Pulmonary artery endothelial cell (primary cell): ENCODE measurements around the gene IL12RB1. TPM values are rescaled to one million over a fixed set of nuclear protein-coding genes. Genes with fewer than 3 reads are reported as not detected.
"Not testable (repeated sequence)": the region's sequence is repeated elsewhere in the genome, so short reads cannot be mapped to it uniquely, and the experiment has no call there.

ENCODE experiments used
- DNase-seq: peaks from one replicate; pipeline ENCODE4 v3.0.0-alpha.2; 2011; ENCODE audit warnings: low read depth, low spot score
- total RNA-seq: library from RNA; depleted of rRNA; stranded (reverse); fragments of >200 nt; gene quantifications from 2 replicates; pipeline ENCODE4 v1.2.3, GENCODE V29; 2014

The IL12RB1 gene
- total RNA-seq, 1 donor from 2014 or later, result not detected

DNA sequence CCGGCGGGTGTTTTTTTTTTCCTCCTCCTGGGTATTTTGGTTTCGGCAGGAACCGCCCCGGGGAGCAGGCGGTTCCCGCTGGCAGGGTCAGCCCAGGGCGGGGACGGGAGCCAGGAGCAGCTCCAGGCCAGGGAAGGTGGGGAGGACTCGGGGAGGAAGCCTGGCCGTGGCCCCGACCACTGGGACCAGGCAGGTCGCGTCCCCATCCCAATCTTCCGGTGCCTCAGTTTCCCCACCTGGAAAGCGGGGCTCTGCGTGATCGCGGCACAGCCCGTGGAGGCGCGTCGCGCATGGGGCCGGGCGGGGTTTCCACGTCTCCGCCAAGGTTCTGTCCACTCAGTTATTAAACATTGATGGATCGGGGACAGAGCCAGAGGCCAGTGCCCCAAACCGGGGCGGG is 34.8 kb downstream of the IL12RB1 start:
- DNase-seq, result no peak

DNA sequence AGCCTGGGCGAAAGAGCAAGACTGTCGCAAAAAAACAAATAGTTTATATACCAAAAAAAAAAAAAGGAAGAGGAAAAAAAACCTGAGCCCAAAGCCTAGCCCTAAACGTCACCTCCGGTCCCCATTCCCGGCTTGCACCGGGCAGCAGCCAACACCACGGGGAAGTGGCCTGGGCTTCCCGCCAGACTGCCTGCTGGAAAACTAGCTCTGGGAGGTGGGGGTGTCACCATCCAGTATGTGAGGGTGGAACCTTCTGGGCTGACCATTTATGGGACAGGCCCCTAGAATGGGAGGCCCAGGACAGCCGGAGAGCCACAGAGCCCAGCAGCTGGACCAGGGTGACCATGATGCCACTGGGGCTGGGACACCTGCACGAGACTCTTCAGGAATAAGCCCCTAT is 37.3 kb downstream of the IL12RB1 start:
- peak; percentile 13 for DNase-seq

DNA sequence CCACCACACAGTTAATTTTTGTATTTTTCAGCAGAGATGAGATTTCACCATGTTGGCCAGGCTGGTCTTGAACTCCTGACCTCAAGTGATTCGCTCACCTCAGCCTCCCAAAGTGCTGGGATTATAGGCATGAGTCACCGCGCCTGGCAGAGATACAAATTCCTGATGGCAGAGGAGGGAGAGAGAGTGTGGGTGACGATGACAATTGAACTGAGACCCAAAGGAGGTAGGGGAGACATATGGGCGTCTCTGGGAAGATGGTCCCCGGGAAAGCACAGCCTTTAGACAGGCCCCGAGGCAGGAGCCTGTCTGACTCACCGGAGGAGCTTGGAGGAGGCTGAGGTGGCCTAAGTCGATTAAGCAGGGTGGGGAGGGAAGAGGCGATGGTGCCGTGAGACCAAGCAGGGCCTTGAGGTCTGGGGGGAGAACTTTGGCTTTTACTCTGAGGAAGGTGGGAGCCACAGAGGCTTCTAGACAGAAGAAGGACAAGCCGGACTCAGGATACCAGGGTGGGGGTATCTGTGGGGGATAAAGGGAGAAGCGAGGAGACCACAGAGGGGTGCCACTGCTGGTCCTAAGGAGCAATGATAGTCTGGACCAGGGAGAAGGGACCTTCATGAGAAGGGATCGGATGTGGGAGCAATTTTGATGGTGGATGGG is 40.5 kb downstream of the IL12RB1 start:
- no peak for DNase-seq

DNA sequence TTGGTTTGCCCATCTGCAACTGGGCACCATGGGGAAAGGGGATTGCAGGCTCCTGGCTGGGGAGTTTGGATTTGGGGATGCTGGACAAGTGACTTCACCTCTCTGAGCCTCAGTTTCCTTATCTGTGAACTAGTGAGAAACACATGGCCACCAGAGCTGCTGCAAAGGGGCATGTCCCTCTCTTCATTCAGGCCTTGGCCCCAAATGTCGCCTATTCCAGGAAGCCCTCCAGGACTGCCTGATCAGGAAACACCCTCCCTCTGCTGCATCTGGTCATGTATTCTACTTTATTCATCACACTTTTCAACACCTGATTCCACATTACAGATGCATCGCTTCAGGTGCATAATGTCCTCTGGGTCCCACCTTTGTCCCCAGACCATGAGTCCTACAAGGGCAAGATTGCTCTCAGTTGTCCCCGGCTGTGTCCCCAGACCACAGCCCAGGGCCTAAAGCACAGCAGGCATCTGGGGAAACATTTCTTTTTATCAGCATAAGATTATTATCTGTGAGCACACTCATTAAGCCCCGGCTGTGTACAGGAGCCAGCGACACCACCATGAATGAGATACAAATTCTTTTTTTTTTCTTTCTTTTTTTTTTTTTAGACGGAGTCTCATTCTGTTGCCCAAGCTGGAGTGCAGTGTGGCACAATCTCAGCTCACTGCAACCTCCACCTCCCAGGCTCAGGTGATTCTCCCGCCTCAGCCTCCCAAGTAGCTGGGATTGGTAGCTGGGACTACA is 41.3 kb downstream of the IL12RB1 start:
- no peak for DNase-seq

DNA sequence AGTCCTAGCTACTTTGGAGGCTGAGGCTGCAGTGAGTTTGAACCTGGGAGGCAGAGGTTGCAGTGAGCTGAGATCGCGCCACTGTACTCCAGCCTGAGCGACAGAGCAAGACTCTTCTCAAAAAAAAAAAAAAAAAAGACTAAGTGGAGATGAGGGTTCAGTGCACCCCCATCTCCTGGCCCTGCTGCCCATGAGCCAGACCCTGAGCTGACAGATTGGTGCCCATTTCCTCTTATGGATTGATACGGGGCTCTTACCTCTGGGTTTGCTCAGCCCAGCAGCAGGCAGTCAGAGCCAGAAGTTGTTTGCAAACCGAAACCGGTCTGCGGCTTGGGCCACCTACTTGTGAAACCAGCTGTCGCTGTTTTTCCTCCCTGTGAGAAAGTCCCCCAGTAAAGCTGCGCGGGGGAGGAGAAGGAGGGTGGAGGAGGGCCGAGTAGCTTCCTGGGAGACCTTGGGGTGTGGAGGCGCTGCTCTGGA is 41.9 kb downstream of the IL12RB1 start:
- no peak for DNase-seq

DNA sequence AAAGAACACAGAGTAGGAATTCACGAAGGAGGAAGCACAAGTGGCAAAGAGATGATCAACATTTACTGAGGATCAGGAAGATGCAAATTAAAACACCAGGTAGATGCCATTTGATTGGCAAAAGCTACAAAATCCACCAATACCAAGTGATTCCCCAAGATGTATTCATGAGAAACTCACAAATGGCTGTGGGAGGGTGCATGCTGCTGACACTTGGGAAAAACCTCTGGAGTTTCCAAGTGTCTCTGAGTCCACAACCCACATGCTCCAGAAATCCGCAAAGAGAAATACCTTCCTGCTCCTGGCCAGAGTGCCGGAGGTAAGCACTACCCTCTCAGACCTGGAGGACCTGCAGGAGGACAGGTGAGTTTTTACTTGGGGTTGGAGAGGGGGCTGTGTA is 43.1 kb downstream of the IL12RB1 start:
- DNase-seq, result no peak

DNA sequence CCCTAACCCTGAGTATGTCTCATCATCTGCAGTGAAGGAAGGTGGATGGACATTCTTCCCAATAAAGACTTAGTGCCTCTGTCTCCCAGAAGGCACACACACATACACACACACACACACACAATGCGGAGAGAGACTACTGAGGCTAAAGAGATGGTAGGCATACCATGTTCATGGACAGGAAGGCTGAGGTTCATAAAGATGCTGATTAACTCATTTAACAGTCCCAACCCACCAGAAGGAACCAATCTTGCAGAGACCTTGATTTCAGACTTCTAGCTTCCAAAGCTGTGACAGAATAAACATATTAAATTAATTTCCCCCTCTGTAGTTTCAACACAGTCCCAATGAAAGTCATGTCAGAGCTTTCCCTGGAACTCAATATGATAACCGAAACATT is 45.7 kb downstream of the IL12RB1 start:
- DNase-seq, result no peak

DNA sequence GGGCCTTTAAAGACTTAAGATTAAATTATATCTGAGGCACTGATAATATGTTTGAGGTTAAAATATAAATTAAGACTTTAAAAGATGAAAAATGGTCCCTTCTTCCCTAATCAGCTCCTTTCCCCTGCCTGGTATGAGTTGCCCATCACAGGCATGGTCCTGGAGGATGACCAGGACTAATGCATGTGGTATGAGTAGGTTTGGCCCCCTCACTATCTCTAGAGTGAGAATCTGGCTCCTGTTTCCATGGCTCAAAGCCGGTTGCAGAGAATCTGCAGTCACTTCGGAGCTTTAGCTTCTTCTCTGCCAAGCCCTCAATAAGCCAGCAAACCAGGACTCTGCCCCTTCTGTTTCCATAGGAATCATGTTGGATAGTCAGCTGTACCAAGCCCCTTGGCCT is 54.6 kb downstream of the IL12RB1 start:
- DNase-seq, result not testable (repeated sequence)

DNA sequence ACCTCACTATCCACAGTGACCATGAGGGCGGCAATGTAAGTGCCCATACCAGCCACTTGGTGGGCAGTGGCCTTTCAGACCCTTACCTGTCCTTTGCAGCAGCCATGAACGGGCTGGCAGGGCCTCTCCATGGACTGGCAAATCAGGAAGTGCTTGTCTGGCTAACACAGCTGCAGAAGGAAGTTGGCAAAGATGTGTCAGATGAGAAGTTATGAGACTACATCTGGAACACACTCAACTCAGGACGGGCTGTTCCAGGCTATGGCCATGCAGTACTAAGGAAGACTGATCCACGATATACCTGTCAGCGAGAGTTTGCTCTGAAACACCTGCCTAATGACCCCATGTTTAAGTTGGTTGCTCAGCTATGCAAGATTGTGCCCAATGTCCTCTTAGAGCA is 55.3 kb downstream of the IL12RB1 start:
- DNase-seq, result not testable (repeated sequence)

DNA sequence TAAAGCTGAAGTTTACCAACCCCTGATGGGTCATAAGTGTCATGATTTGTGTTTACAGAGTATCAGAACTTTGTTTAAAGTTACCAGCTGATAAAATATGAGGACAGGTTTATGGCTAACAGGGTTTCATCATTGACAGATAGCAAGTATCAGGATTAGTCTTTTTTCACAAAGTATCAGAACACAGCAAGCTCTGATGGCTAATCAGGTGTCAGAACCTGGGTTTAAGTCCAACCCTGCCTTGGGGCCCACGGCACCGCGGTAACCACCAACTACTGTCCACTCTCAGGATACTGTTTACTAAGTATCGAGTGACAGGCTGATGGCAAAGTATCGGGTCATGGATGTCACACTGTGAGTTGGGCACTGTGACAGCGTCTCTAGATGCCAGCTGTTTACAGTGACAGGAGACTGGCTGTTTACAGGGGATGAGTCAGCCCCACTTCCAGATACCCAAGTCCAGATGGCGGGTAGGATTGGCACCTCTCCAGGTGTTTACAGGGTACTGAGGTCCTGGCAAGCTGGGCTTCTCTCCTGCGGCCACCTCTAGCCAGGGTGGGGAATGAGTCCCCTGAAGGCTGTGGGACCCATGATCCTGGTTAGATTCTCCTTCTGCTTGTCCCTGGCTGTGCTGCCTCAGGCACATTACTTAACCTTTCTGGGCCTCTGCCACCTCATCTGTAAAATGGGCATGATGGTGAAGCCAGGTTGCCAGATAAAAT is 57.0 kb downstream of the IL12RB1 start:
- DNase-seq, result no peak

DNA sequence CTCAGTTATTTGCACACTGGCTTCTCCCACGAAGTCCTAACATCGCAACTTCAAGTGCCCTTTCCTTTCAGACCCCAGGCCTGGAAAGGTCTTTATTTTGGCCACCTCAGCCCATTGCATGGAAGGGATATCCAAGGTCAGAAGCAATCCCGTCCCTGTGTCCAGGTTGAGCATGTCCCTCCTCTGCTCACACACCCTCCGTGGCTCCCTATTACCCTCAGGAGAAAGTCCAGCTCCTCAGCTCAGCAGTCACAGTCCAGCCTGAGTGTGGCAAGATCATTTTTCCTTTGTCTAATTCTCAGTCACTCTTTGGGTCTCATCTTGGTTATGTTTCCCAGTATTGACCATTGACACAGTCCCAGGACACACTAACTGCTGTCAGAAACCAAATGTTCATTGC is 59.6 kb downstream of the IL12RB1 start:
- DNase-seq, result no peak

DNA sequence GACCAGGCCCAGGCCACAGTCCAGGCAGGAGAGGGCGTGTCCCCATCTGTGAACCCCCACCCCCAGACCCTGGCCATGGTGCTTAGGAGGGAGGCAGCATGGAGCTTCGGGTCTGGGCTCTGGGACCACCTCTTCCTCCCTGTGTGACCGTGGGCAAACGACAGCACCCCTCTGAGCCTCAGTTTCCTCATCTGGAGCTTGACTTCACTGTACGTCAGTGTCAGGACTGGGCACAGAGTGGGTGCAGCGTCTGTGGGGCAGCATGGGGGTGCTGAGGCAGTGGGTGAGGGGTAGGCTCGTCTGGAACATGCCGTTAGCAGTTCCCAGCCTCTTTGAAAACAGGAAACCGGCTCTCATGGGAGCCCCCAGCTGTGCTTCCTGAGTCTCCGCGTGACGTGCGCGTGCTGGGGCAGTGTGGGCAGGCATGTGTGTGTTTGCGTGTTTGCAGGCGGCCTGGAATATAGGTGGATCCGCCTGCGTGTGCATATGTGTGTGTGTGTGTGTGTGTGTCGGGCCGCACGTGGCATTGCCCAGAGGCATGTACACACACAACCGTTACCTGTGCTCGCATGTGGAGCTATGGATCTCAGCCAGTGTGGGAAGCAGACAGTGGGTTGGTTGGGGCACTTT is 63.0 kb downstream of the IL12RB1 start:
- peak; percentile 94 for DNase-seq

DNA sequence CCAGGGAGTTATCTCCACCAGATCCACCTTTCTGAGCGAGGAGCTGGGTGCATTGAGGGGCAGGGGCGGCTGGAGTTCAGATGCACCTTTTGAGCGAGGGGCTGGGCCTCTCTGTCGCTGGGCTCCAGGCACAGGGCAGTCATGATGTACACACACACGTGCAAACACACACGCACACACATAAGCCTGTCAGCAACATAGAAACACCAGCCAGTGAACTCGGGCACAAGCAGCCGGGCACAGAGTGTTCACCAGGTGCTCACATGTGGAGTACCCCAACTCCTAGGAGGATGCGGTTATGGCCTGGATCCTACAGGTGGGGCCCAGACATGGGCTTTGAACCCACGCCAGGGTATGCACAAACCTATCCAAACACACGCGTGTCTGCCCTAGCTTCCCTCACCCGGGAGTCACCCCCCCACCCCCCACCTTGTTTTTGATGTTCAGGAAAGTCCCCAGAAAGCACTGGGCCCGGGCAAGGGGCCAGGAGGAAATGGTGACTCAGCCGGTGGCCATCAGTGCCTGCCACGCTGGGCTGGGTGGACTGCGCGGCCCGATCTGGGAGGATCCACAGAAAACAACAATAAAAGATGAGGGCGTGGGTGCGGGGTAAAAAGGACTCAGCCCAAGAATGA is 65.5 kb downstream of the IL12RB1 start:
- peak; percentile 81 for DNase-seq

DNA sequence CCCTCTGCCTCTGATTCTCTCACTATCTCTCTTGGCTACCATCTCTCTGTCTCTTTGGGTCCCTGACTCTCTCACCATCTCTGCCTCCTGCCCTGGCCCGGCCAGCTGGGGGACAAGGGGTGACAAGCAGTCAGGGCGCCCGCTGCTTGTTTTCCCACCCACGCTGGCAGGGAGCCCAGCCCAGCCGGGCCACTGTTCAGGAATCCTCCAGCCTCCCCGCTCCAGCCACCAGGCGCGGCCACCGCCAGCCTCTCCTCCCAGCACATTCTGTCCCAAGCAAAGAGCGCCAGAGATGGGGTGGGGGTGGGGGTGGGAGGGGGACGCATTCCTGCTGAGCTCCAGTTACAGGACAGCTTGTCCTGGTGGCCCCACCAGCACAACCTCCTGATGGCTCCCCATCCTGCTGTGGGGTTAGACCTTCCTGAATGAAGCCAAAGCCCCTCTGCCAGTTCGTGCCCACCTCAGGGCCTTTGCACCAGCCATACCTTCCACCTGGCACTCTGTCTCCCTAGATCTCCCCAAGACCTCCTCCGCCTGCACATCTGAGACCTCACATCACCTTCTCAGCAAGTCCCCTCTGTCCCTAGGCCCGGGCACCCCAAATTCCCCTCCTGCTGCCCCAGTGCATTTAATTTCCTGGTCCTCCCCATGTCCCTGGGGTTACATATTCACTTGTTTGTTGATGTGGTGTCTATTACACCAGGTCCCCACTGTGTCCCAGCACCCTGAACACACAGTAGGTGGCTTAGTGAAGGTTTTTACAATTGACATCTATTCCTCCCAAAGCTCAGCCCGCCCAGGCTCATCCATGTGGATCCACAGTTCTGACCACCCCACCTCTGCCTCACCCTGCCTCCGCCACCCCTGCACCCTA is 66.3 kb downstream of the IL12RB1 start:
- DNase-seq, result no peak

DNA sequence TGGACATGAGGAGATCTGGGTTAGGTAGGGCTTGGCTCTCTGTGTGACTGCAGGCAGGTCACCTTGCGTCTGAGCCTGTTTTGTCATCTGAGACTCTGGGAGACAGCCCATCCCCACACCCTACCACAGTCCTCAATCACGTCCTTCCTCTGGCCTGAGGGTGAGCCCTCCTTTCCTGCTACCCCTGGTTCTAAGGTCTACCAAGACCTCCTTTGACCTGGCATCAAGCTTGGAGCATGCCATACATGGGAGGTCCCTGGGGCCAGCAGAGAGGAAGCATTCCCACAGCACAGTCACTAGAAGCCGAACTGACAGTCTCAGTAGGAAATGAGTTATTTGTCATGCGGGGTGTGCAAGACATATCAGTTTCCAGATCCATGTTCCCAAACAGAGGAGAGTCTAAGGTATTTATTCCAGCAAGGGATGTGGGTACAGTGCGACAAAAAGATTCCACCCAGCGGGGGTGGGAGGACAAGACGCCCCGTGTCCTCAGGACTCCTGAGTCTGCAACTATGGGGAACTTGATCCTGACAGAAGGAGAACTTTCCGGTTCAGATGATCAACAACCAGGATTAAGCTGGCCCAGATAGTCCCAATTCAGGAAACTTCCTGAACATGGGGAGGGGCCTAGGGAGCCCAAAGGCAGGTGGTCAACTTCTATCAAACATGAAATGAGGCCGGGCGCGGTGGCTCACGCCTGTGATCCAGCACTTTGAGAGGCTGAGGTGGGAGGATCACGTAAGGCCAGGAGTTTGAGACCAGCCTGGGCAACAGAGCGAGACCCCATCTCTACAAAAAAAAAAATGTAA is 69.3 kb downstream of the IL12RB1 start:
- DNase-seq, result no peak

DNA sequence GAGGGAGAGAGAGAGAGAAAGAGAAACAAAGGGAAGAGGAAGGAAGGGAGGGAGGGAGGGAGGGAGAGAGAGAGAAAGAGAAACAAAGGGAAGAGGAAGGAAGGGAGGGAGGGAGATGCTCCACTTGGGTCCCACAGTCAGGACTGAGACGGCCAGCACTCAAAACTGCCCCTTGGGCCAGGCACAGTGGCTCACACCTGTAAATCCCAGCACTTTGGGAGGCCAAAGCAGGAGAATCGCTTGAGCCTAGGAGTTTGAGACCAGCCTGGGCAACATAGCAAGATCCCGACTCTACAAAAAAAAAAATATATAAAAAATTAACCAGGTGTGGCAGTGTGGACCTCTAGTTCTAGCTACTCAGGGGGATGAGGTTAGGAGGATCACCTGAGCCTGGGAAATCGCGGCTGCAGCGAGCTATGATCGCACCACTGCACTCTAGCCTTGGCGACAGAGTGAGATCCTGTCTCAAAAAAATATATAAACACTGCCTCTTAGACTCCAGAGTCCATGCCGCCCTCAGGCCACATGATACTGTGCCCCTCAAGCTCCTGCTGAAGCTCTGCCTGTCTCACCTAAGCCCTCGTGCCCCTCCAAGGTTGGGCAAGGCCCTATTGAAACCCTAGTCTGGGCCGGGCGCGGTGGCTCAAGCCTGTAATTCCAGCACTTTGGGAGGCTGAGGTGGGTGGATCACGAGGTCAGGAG is 70.4 kb downstream of the IL12RB1 start:
- no peak for DNase-seq

DNA sequence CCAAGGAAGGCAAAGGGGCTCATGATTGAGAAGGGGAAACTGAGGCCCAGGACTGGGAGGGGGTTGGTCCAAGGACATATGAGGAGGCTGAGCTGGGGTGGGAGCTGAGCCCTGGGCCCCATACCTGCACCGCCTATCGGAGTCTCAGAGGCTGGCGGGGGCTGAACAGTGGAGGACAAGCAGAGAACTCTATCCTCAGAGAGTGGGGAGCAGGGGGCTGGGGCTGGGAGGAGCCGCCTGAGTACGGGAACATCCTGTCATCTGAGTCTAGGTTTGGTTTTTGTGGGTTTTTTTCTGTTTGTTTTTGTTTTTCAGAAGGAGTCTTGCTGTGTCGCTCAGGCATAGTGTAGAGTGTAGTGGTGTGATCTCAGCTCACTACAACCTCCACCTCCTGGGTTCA is 72.5 kb downstream of the IL12RB1 start:
- no peak for DNase-seq

DNA sequence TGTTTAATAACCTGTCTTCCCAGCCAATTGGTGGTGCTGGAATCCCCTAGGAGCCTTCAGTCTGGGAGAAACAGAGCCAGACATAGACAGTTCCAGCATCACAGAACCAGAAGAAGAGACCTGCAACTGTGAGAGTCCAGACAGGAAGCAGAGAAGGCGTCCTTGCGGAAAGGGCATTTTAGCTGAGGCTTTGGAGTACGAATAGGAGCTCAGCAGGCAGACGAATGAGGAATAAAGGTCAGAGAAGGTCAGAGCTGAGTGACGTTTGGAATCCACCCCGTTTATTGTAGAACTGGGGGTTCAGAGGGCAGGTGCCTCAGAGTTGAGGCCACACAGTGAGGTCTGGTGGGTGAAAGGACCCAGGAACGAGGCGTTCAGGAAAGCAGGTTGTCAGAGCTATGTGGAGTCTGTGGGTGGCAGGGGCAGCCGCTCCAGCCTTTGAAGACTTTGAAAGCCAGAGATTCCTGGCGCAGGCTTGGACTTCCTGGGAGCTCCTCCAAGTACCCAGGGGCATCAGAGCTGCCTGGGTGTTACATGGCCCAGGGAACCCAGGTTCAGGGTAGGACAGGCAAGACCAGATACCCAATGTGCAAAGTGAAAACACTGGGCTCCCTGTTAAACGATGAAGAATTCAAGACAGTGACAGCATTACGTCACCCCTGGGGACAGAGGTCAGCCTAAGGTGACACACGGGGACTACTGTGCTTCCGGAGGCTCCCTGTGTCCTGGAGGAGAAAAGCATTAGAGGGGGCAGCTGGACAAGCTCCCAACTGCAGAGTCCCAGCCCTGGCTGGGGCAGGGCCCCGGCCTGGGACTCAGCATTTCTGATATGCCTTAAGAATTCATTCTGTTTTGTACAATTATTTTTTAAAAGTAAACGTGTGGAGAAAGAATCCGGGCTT is 73.3 kb downstream of the IL12RB1 start:
- DNase-seq, result no peak
